PC-9 (cell line): ENCODE measurements around the gene CTU1.

ENCODE experiments used
- EZH2 ChIP-seq: fragments of 200-600 bp; sonication (generic); IDR thresholded peaks from 2 replicates; pipeline ENCODE4 v1.8.0; 2017; ENCODE audit warnings: antibody characterized with exemption, low read depth
- TF ChIP-seq, protein P1 (sequence below): fragments of 200-600 bp; sonication (generic); conservative IDR thresholded peaks from 2 replicates; pipeline ENCODE4 v1.6.1; 2017; ENCODE audit warnings: mixed run types, antibody characterized with exemption, mild to moderate bottlenecking, moderate library complexity

GRCh38 chr19:51107406-51108065, 673 bp downstream of the CTU1 start:
- TF ChIP-seq, protein P1, sequence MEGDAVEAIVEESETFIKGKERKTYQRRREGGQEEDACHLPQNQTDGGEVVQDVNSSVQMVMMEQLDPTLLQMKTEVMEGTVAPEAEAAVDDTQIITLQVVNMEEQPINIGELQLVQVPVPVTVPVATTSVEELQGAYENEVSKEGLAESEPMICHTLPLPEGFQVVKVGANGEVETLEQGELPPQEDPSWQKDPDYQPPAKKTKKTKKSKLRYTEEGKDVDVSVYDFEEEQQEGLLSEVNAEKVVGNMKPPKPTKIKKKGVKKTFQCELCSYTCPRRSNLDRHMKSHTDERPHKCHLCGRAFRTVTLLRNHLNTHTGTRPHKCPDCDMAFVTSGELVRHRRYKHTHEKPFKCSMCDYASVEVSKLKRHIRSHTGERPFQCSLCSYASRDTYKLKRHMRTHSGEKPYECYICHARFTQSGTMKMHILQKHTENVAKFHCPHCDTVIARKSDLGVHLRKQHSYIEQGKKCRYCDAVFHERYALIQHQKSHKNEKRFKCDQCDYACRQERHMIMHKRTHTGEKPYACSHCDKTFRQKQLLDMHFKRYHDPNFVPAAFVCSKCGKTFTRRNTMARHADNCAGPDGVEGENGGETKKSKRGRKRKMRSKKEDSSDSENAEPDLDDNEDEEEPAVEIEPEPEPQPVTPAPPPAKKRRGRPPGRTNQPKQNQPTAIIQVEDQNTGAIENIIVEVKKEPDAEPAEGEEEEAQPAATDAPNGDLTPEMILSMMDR = no peak
- TF ChIP-seq EZH2 = no peak
